Vagina (tissue), 2 donors: ENCODE data around the gene RPS6KL1. TPM values are rescaled to one million over a fixed set of nuclear protein-coding genes. Genes with fewer than 3 reads are reported as not detected.

Experiments used
- DNase-seq, 2 donors: peaks; one replicate each; pipeline ENCODE4 v3.0.0-alpha.2; 2017; ENCODE audit errors: extremely low spot score in 2 of 2
- H3K27ac ChIP-seq: fragments of 200-600 bp; sonication (generic); one replicate; pipeline ENCODE4 v1.5.1; 2019
- H3K27me3 ChIP-seq: fragments of 200-600 bp; sonication (generic); one replicate; pipeline ENCODE4 v1.5.1; 2019
- H3K36me3 ChIP-seq, 2 donors: fragments of 200-600 bp; sonication (generic); one replicate each; pipeline ENCODE4 v1.5.1; 2017 to 2019
- H3K4me1 ChIP-seq: fragments of 200-600 bp; sonication (generic); one replicate; pipeline ENCODE4 v1.5.1; 2019
- H3K4me3 ChIP-seq, 2 donors: fragments of 200-600 bp; sonication (generic); 1 replicate in 1 of 2; 2 replicates in 1 of 2; pipeline ENCODE4 v1.5.1; 2016 to 2019
- H3K9me3 ChIP-seq: fragments of 200-600 bp; sonication (generic); one replicate; pipeline ENCODE4 v1.5.1; 2019
- POLR2A ChIP-seq, 2 donors: fragments of 450-650 bp; IDR thresholded peaks; one replicate each; pipeline ENCODE4 v1.6.1; 2017; ENCODE audit warnings: antibody characterized with exemption in 2 of 2, mild to moderate bottlenecking in 2 of 2, moderate library complexity in 2 of 2
- POLR2AphosphoS5 ChIP-seq, 2 donors: sonication (generic); formaldehyde crosslinking; IDR thresholded peaks; one replicate each; pipeline ENCODE4 v1.9.0; 2017; ENCODE audit warnings: antibody characterized with exemption in 2 of 2, mild to moderate bottlenecking in 2 of 2, low read depth in 1 of 2; ENCODE audit not compliant: insufficient read depth in 1 of 2
- intact Hi-C: fragments of 100-400 bp; cut with DNase I; formaldehyde crosslinking; loops from one replicate; pipeline ENCODE4 v1.15.1; 2023
- total RNA-seq: library from RNA; depleted of rRNA; stranded (reverse); fragments of >200 nt; gene quantifications from one replicate; pipeline ENCODE4 v1.2.3, GENCODE V29; 2016
- TF ChIP-seq, protein P1 (sequence below), 3 experiments: fragments of 450-650 bp in 2 of 3; fragments of 200-600 bp in 1 of 3; sonication (generic) in 1 of 3; IDR thresholded peaks; one replicate each; pipeline ENCODE4 v1.5.1; 2017 to 2019; ENCODE audit warnings: antibody characterized with exemption in 3 of 3, mild to moderate bottlenecking in 2 of 3, moderate library complexity in 2 of 3

Gene RPS6KL1
- total RNA-seq, 1 donor from 2014 or later: 2.0 TPM

DNA sequence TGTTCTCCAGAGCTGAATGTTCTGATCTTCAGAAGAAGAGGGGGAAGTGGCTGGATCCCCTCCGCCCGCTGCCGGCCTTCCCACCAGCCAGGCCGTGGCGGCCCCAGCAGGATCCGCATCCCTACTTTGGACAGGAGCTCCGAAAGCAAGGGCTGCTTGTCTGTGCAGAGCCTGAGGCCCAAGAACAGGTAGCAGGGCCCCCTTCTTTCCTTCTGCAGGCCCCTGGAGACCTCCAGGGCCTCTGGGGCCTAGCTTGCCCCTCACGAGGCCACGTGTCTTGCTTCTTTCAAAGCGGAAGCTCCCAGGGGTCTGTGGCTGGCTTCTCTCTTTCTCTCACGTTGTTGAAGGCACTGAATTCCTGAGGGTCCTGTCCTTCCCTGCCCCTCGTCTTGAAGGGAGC is 19.1 kb upstream of the RPS6KL1 start:
- DNase-seq: no peak
- Histone ChIP-seq H3K27me3 (no peaks in the 10 kb centered on the region), H3K4me1 (peaks cover 50% of the 10 kb centered on the region), H3K9me3 (no peaks in the 10 kb centered on the region), H3K27ac (peak overlapping the region; percentile 77), H3K4me3 (no peak overlapping the region), H3K36me3 (no peaks in the 10 kb centered on the region)
- TF ChIP-seq POLR2A (IDR thresholded peaks at IDR 0.05) (no peak), POLR2AphosphoS5 (IDR thresholded peaks at IDR 0.05; ENCODE audit: insufficient read depth in 1 of 2, low read depth in 1 of 2) (no peak)
- TF ChIP-seq, protein P1, sequence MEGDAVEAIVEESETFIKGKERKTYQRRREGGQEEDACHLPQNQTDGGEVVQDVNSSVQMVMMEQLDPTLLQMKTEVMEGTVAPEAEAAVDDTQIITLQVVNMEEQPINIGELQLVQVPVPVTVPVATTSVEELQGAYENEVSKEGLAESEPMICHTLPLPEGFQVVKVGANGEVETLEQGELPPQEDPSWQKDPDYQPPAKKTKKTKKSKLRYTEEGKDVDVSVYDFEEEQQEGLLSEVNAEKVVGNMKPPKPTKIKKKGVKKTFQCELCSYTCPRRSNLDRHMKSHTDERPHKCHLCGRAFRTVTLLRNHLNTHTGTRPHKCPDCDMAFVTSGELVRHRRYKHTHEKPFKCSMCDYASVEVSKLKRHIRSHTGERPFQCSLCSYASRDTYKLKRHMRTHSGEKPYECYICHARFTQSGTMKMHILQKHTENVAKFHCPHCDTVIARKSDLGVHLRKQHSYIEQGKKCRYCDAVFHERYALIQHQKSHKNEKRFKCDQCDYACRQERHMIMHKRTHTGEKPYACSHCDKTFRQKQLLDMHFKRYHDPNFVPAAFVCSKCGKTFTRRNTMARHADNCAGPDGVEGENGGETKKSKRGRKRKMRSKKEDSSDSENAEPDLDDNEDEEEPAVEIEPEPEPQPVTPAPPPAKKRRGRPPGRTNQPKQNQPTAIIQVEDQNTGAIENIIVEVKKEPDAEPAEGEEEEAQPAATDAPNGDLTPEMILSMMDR (IDR thresholded peaks at IDR 0.05): no peak
- intact Hi-C loops: no loop called here

DNA sequence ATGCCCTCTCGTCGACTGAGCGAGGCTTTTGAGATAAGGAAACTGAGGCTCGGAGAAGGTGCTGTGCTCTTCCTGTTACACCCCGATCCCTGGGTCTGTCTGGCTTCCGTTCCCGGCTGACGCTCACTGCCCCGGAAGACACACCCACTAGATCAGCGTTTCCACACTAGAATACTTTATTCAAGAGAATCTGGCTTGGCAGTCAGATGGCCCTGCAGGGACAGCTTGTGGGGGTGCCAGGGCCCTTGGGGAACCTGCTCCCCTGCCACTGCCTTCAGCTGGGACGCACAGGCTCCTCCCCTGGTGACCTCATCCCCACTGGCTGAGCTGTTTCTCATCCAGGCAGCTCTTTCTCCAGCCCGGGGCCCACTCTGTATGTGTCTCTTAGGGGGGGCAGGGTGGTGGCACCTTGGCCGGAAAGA is 18.6 kb upstream of the RPS6KL1 start:
- Histone ChIP-seq H3K9me3 (no peaks in the 10 kb centered on the region), H3K36me3 (no peaks in the 10 kb centered on the region), H3K4me3 (no peak overlapping the region), H3K27me3 (no peaks in the 10 kb centered on the region), H3K27ac (peak overlapping the region; percentile 77), H3K4me1 (peaks cover 49% of the 10 kb centered on the region)
- no peak for DNase-seq
- TF ChIP-seq, protein P1 (IDR thresholded peaks at IDR 0.05): no peak
- no peak for TF ChIP-seq POLR2A (IDR thresholded peaks at IDR 0.05)
- peak in 1 of 2 donors; percentile 23 for TF ChIP-seq POLR2AphosphoS5 (IDR thresholded peaks at IDR 0.05; ENCODE audit: insufficient read depth in 1 of 2, low read depth in 1 of 2)
- intact Hi-C loops: no loop called here

DNA sequence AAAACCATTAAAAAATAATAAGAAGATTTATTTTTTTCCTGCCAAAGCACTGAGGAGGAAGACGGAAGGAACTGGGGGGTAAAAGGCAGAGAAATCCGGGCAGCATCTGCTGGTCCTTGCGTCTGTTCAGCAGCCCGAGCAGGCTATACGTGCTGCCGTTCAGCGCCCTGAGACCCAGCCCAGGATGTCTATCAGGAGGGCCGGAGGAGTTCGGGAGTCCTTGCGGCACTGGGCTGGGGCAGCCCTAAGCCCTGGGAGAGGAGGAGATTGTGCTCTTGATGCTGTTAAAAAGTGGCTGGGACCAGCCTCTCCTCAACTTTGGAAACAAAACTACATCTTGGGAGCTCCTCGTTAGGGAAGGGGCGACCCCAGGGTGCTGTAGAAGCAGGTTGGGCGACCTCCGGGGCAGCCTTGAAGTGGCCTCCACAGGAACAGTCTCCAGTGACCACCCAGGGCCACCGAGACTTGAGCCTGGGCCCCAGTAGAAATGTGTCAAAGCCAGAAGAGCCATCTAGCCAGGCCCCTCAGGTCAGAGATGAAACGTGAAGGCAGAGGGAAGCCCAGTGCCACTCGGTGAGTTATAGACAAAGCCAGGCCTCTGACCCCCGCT is 18.0 kb upstream of the RPS6KL1 start:
- DNase-seq: no peak
- H3K27me3 ChIP-seq: no peaks in the 10 kb centered on the region
- H3K36me3 ChIP-seq: no peaks in the 10 kb centered on the region
- H3K27ac ChIP-seq: peak overlapping the region; percentile 77
- no peaks in the 10 kb centered on the region for H3K9me3 ChIP-seq
- H3K4me3 ChIP-seq: no peak overlapping the region
- no peak for TF ChIP-seq POLR2AphosphoS5 (IDR thresholded peaks at IDR 0.05; ENCODE audit: insufficient read depth in 1 of 2, low read depth in 1 of 2)
- TF ChIP-seq POLR2A (IDR thresholded peaks at IDR 0.05): no peak
- H3K4me1 ChIP-seq: peaks cover 43% of the 10 kb centered on the region
- intact Hi-C loops: no loop called here

DNA sequence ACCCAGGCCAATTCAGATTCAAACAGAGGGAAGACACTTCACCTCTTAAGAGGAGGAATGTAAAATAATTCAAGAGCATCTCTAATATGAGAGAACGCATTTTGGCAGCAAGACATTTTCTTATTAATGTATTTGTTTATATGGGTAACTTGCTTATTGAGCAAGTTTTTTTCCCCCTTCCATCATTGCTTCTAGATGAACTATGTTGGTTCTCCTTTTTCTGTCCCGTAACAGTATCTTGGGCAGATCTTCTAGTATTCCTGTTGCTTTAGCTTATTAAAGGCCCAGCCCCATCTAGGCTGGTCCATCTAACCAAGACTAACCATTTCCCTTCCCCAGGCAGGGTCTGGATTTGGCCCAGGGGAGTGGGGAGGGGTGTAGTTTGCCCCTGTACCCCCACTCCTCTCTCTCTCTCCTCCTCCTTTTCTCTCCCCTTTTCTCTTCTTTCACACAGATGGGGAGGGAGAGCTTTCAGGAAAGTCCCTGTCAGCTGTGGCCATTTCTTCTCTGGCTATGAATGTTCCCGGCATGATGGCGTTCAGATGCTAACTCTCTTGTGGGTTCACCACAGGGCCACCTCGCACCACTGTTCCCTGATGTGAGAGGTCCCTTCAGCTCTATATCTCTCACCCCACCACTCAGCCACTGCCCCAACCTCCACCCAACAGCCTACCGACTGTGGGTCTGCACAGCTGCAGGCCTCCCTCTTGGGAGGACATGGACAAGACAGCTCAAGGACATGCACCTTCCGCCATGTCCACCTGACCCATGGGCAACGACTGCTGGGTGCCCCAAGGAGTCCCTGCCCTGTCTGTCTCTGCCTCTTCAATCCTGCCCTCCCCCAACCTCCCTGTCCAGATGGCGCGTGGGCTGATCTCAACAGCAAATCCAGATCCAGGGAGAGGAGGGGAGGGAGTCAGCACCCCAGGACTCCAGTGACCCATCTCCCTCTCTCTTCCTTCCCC is 15.8 kb upstream of the RPS6KL1 start:
- peaks cover 45% of the 10 kb centered on the region for H3K4me1 ChIP-seq
- TF ChIP-seq POLR2A (IDR thresholded peaks at IDR 0.05) (no peak), POLR2AphosphoS5 (IDR thresholded peaks at IDR 0.05; ENCODE audit: insufficient read depth in 1 of 2, low read depth in 1 of 2) (no peak)
- TF ChIP-seq, protein P1 (IDR thresholded peaks at IDR 0.05): no peak
- intact Hi-C loops: no loop called here

DNA sequence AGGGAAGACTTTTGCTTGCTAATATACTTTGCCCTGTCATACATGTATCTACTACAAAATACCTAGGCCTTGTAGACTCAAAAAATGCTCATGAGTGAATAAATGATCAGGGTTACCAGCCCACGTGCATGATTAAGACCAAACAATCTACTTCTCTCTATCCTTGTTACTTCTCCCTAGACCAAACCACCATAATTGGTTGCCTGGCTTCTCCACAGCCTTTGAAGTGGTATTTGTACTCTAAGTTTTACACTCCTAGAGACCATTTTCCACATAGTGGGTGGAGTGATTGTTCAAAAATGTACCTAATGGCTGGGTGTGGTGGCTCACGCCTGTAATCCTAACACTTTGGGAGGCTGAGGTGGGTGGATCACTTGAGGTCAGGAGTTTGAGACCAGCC is 14.1 kb upstream of the RPS6KL1 start:
- H3K27ac ChIP-seq: no peak overlapping the region
- no peak overlapping the region for H3K4me3 ChIP-seq
- H3K36me3 ChIP-seq: no peaks in the 10 kb centered on the region
- H3K4me1 ChIP-seq: peaks cover 42% of the 10 kb centered on the region
- H3K9me3 ChIP-seq: no peaks in the 10 kb centered on the region
- intact Hi-C loops: no loop called here
- H3K27me3 ChIP-seq: no peaks in the 10 kb centered on the region
- TF ChIP-seq POLR2AphosphoS5 (IDR thresholded peaks at IDR 0.05; ENCODE audit: insufficient read depth in 1 of 2, low read depth in 1 of 2) (no peak), POLR2A (IDR thresholded peaks at IDR 0.05) (no peak)
- TF ChIP-seq, protein P1 (IDR thresholded peaks at IDR 0.05): no peak
- no peak for DNase-seq

More for the DNA sequence above, 15.8 kb upstream of the RPS6KL1 start:
- Histone ChIP-seq H3K27ac (peak overlapping the region; percentile 77), H3K9me3 (no peaks in the 10 kb centered on the region), H3K27me3 (no peaks in the 10 kb centered on the region), H3K4me3 (no peak overlapping the region), H3K36me3 (no peaks in the 10 kb centered on the region)
- DNase-seq: no peak
